ENCODE measurements around the gene AKR1B1. TPM values are rescaled to one million over a fixed set of nuclear protein-coding genes. Genes with fewer than 3 reads are reported as not detected.

AKR1B1 gene
- total RNA-seq, 4 donors from 2014 or later: 44.6 to 55.2 (median 52.5) TPM

DNA sequence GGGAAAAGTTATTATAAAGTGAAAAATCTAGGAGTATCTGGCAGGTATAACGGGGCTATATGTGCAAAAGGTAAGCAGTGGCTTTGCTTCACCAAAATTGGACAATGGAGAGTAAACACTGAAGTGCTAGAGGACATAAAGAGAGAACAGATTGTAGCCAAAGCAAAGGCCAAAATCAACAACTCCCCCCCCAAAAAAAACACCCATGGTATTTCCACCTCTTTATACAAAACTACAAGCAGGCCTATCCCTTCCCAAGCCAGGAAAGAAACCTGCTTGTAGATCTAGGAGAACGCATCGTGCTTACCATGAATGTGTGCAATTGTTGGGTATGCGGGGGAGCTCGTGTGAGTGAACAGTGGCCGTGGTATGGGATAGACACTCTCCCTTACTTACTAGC, 9.2 kb upstream of the AKR1B1 start:
- H3K27ac ChIP-seq (replicated peaks in 1 of 4): no peak overlapping the region
- H3K27me3 ChIP-seq: no peaks in the 10 kb centered on the region
- WGBS: 72% methylated on average over 5 of the region's 6 CpGs
- intact Hi-C loops (cut with DNase I): no loop called here
- peaks cover 0 to 13% (median 10%) of the 10 kb centered on the region in 4 donors for H3K9me3 ChIP-seq
- TF ChIP-seq POLR2A (IDR thresholded peaks at IDR 0.05; ENCODE audit: low read depth) (no peak), POLR2AphosphoS5 (IDR thresholded peaks at IDR 0.05) (no peak), EP300 (IDR thresholded peaks at IDR 0.05) (no peak)
- TF ChIP-seq, protein P1, sequence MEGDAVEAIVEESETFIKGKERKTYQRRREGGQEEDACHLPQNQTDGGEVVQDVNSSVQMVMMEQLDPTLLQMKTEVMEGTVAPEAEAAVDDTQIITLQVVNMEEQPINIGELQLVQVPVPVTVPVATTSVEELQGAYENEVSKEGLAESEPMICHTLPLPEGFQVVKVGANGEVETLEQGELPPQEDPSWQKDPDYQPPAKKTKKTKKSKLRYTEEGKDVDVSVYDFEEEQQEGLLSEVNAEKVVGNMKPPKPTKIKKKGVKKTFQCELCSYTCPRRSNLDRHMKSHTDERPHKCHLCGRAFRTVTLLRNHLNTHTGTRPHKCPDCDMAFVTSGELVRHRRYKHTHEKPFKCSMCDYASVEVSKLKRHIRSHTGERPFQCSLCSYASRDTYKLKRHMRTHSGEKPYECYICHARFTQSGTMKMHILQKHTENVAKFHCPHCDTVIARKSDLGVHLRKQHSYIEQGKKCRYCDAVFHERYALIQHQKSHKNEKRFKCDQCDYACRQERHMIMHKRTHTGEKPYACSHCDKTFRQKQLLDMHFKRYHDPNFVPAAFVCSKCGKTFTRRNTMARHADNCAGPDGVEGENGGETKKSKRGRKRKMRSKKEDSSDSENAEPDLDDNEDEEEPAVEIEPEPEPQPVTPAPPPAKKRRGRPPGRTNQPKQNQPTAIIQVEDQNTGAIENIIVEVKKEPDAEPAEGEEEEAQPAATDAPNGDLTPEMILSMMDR (IDR thresholded peaks at IDR 0.05): no peak
- H3K4me3 ChIP-seq: no peak overlapping the region
- H3K36me3 ChIP-seq: no peaks in the 10 kb centered on the region
- peaks cover 0 to 3% (median 0%) of the 10 kb centered on the region in 4 donors for H3K4me1 ChIP-seq
- no peak for DNase-seq (ENCODE audit: extremely low spot score)

DNA sequence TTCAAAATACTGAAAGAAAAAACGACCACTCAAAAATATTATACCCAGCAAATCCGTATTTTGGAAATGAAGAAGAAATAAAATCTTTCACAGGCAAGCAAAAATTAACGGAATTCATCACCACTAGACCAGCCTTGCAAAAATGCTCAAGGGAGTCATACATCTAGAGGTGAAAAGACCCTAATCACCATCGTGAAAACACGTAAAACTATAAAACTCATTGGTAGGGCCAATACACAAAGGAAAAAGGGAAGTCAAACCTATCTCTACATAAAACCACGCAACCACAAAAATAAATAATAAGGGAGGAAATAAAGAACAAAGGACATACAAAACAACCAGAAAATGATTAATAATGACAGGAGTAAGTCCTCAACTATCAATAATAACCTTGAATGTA, 6.6 kb upstream of the AKR1B1 start:
- Histone ChIP-seq H3K27ac (replicated peaks in 1 of 4) (no peak overlapping the region), H3K4me3 (no peak overlapping the region), H3K4me1 (no peaks in the 10 kb centered on the region), H3K27me3 (no peaks in the 10 kb centered on the region), H3K36me3 (no peaks in the 10 kb centered on the region), H3K9me3 (peaks cover 0 to 13% (median 10%) of the 10 kb centered on the region in 4 donors)
- 83% methylated on average over 6 of the region's 6 CpGs for WGBS
- TF ChIP-seq EP300 (IDR thresholded peaks at IDR 0.05): no peak
- no peak for TF ChIP-seq POLR2A (IDR thresholded peaks at IDR 0.05; ENCODE audit: low read depth)
- no peak for TF ChIP-seq POLR2AphosphoS5 (IDR thresholded peaks at IDR 0.05)
- TF ChIP-seq, protein P1 (IDR thresholded peaks at IDR 0.05): no peak
- intact Hi-C loops (cut with DNase I): no loop called here
- DNase-seq (ENCODE audit: extremely low spot score): no peak

DNA sequence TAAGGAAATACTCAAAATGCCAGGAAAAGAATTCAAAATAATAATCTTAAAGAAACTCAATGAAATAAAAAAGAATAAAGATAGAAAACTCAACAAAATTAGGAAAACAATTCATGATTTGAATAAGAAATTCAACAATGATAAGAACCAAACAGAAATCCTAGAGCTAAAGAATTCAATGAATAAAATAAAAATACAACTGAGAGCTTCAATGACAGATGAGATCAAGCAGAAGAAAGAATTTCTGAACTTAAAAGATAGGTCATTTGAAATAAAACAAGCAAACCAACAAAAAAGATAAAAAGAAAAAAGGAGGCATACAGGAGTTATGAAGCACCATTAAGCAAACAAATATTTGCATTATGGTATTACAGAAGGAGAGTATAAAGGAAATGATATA, 5.6 kb upstream of the AKR1B1 start:
- intact Hi-C loops (cut with DNase I): no loop called here
- no peaks in the 10 kb centered on the region for H3K36me3 ChIP-seq
- DNase-seq (ENCODE audit: extremely low spot score): no peak
- no peak overlapping the region for H3K27ac ChIP-seq (replicated peaks in 1 of 4)
- H3K27me3 ChIP-seq: no peaks in the 10 kb centered on the region
- H3K4me3 ChIP-seq: no peak overlapping the region
- peaks cover 0 to 5% (median 3%) of the 10 kb centered on the region in 4 donors for H3K4me1 ChIP-seq
- TF ChIP-seq POLR2AphosphoS5 (IDR thresholded peaks at IDR 0.05) (no peak), POLR2A (IDR thresholded peaks at IDR 0.05; ENCODE audit: low read depth) (no peak), EP300 (IDR thresholded peaks at IDR 0.05) (no peak)
- TF ChIP-seq, protein P1 (IDR thresholded peaks at IDR 0.05): no peak
- peaks cover 0 to 13% (median 10%) of the 10 kb centered on the region in 4 donors for H3K9me3 ChIP-seq

DNA sequence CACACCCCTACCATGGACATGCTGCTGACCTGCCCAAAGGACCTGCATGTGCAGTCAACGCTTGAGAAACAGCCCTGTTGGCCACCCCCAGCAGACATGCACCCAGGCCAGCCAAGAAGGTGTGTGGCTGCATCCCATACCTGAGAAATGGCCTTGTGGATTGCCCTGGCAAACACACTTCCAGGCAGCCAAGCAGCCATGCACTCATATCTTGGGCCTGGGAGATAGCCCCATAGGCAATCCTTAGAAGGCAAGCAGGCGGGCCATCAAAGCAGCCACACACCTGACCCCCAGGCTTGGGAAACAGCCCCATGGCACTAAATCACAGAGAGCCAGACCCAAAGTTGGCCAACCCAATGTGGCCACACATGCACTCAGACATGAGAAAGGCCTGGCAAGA, 4.9 kb upstream of the AKR1B1 start:
- Histone ChIP-seq H3K4me1 (peaks cover 0 to 8% (median 7%) of the 10 kb centered on the region in 4 donors), H3K36me3 (no peaks in the 10 kb centered on the region), H3K27me3 (no peaks in the 10 kb centered on the region), H3K27ac (replicated peaks in 1 of 4) (no peak overlapping the region), H3K9me3 (peaks cover 0 to 13% (median 10%) of the 10 kb centered on the region in 4 donors), H3K4me3 (no peak overlapping the region)
- DNase-seq (ENCODE audit: extremely low spot score): no peak
- 100% methylated on average over 1 of the region's 2 CpGs for WGBS
- TF ChIP-seq POLR2A (IDR thresholded peaks at IDR 0.05; ENCODE audit: low read depth) (no peak), POLR2AphosphoS5 (IDR thresholded peaks at IDR 0.05) (no peak), EP300 (IDR thresholded peaks at IDR 0.05) (no peak)
- TF ChIP-seq, protein P1 (IDR thresholded peaks at IDR 0.05): no peak
- intact Hi-C loops (cut with DNase I): no loop called here

DNA sequence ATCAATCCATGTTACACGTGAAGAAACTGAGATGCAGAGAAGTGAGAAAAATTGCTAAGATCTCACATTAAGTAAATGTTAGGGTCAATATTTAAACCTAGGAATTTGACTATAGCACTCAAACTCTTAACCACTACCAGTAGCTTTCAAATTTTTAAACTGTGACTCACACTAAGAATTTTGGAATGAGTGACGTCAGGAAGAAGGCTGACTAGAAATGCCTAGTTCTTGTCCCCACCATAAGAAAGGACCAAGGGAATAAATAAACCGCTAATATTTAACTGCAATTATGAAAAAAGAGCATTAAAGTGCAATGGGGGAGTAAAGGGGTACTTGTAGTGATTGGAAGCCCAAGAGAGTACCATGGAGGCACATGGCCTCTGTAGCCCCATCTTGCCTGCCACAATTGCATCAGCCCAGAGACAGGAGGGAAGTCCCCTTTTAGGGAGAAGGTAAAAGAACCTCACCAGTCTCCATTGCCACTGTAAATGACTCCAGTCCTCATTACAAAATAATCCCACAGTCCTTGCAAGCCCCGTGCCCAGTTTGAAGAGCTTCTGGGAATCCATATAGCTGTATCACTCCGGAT, 3.5 kb upstream of the AKR1B1 start:
- Histone ChIP-seq H3K36me3 (no peaks in the 10 kb centered on the region), H3K27ac (replicated peaks in 1 of 4) (no peak overlapping the region), H3K9me3 (peaks cover 0 to 13% (median 10%) of the 10 kb centered on the region in 4 donors), H3K27me3 (no peaks in the 10 kb centered on the region), H3K4me1 (peaks cover 8 to 17% (median 14%) of the 10 kb centered on the region in 4 donors), H3K4me3 (no peak overlapping the region)
- intact Hi-C loops (cut with DNase I): no loop called here
- DNase-seq (ENCODE audit: extremely low spot score): no peak
- WGBS: 74% methylated on average over 5 of the region's 5 CpGs
- TF ChIP-seq POLR2A (IDR thresholded peaks at IDR 0.05; ENCODE audit: low read depth) (no peak), POLR2AphosphoS5 (IDR thresholded peaks at IDR 0.05) (no peak), EP300 (IDR thresholded peaks at IDR 0.05) (no peak)
- TF ChIP-seq, protein P1 (IDR thresholded peaks at IDR 0.05): no peak
